ENCODE measurements around the gene RNASEH1. TPM values are rescaled to one million over a fixed set of nuclear protein-coding genes. Genes with fewer than 3 reads are reported as not detected.
A peak's percentile ranks its signal among the peaks of the same experiment; 100 is the strongest.

The RNASEH1 gene
- total and polyA plus RNA-seq, 7 experiments from 2014 or later: 17.6 to 37.6 (median 23.9) TPM

DNA sequence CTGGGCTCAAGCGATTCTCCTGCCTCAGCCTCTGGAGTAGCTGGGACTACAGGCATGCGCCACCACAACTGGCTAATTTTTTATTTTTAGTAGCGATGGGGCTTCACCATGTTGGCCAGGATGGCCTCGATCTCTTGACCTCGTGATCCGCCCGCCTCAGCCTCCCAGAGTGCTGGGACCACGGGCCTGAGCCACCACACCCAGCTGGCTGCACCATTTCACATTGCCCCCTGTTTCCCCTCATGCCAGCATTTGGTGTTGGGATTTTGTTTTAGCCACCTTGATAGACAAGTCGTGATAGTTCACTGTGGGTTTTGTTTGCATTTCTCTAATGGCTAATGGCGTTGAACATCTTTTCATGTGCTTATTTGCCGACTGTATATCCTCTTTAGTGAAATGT, 31.0 kb upstream of the RNASEH1 start:
- Histone ChIP-seq H3K36me3 (ENCODE audit: control insufficient read depth in 2 of 3, insufficient read depth in 3 of 3, low read length in 3 of 3) (peaks cover 0 to 5% (median 0%) of the 10 kb centered on the region in 3 experiments), H3K27me3 (ENCODE audit: control insufficient read depth in 2 of 2, insufficient read depth in 2 of 2, low read length in 2 of 2) (no peaks in the 10 kb centered on the region), H3K4me1 (ENCODE audit: control insufficient read depth in 2 of 2, insufficient read depth in 2 of 2, low read length in 2 of 2) (no peaks in the 10 kb centered on the region), H3K9me3 (ENCODE audit: control insufficient read depth in 2 of 3, low read length in 3 of 3) (no peaks in the 10 kb centered on the region), H3K4me3 (ENCODE audit: low read length) (no peak overlapping the region), H3K27ac (ENCODE audit: low read depth, low read length) (no peak overlapping the region)
- intact Hi-C loops (cut with micrococcal nuclease): no loop called here
- ChIA-PET POLR2A (no interaction called here), CTCF (no interaction called here)
- no peak for ATAC-seq
- H3K4me3 Mint-ChIP-seq: no peak overlapping the region
- peaks cover 0 to 3% (median 0%) of the 10 kb centered on the region in 7 donors for H3K4me1 Mint-ChIP-seq
- no peaks in the 10 kb centered on the region for H3K27me3 Mint-ChIP-seq
- H3K36me3 Mint-ChIP-seq: peaks cover 0 to 21% (median 0%) of the 10 kb centered on the region in 5 donors
- no peak for DNase-seq
- no peak overlapping the region for H3K27ac Mint-ChIP-seq
- peaks cover 0 to 5% (median 0%) of the 10 kb centered on the region in 11 donors for H3K9me3 Mint-ChIP-seq

DNA sequence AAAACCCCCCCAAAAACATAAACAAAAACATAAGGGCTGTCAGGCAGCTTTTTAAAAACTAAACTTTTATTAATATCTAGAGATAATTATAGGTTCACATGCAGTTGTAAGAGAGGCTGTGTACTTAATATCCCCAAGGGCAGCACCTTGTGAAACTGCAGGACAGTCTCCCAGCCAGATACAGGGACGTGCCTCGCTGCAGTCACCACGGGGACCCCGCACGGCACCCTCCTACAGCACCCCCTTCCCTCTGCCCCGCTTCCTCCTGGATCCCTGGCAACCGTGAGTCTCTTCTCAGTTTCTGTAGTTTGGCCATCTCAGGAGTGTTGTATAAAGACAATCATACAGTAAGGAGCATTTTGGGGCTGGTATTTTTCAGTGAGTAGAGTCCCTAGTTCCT, 30.0 kb upstream of the RNASEH1 start:
- Mint-ChIP-seq H3K9me3 (peaks cover 0 to 5% (median 0%) of the 10 kb centered on the region in 11 donors), H3K27ac (no peak overlapping the region), H3K27me3 (no peaks in the 10 kb centered on the region), H3K4me1 (peaks cover 0 to 3% (median 0%) of the 10 kb centered on the region in 7 donors), H3K4me3 (no peak overlapping the region), H3K36me3 (peaks cover 0 to 18% (median 2%) of the 10 kb centered on the region in 5 donors)
- Histone ChIP-seq H3K9me3 (ENCODE audit: control insufficient read depth in 2 of 3, low read length in 3 of 3) (no peaks in the 10 kb centered on the region), H3K27ac (ENCODE audit: low read depth, low read length) (no peak overlapping the region), H3K36me3 (ENCODE audit: control insufficient read depth in 2 of 3, insufficient read depth in 3 of 3, low read length in 3 of 3) (peaks cover 0 to 10% (median 0%) of the 10 kb centered on the region in 3 experiments), H3K4me3 (ENCODE audit: low read length) (no peak overlapping the region), H3K27me3 (ENCODE audit: control insufficient read depth in 2 of 2, insufficient read depth in 2 of 2, low read length in 2 of 2) (no peaks in the 10 kb centered on the region), H3K4me1 (ENCODE audit: control insufficient read depth in 2 of 2, insufficient read depth in 2 of 2, low read length in 2 of 2) (no peaks in the 10 kb centered on the region)
- DNase-seq (no peak), ATAC-seq (no peak)
- ChIA-PET POLR2A (no interaction called here), CTCF (no interaction called here)
- intact Hi-C loops (cut with micrococcal nuclease): no loop called here

DNA sequence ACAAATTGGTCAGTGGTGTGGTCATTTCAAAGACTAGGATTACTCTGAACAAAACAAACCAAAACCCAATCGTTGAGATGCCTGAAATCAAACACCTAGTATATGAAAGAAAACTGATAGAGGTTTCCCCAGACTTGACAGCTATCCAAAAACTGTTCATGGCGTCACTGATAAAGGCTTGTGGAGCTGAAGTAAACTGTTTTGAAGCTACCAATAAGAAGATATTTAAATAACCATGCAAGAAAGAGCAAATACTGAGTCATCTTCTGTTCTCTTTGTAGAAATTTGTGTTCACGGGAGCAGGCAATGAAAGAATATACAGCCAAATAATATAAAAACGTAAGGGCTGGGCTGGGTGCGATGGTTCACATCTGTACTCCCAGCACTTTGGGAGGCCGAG, 29.3 kb upstream of the RNASEH1 start:
- Mint-ChIP-seq H3K4me1 (peaks cover 0 to 3% (median 0%) of the 10 kb centered on the region in 7 donors), H3K4me3 (no peak overlapping the region), H3K27me3 (no peaks in the 10 kb centered on the region), H3K27ac (peak overlapping the region in 1 of 9 donors; percentile 13), H3K9me3 (peaks cover 0 to 2% (median 0%) of the 10 kb centered on the region in 11 donors), H3K36me3 (peaks cover 0 to 15% (median 2%) of the 10 kb centered on the region in 5 donors)
- no peak overlapping the region for H3K4me3 ChIP-seq (ENCODE audit: low read length)
- H3K36me3 ChIP-seq (ENCODE audit: control insufficient read depth in 2 of 3, insufficient read depth in 3 of 3, low read length in 3 of 3): peaks cover 0 to 10% (median 0%) of the 10 kb centered on the region in 3 experiments
- DNase-seq: no peak
- CTCF ChIA-PET: interaction anchor here (1.2 kb wide), 1 partner anchor 123 kb away, joined by 4 read pairs; no protein-coding TSS in a partner anchor
- no peak overlapping the region for H3K27ac ChIP-seq (ENCODE audit: low read depth, low read length)
- intact Hi-C loops (cut with micrococcal nuclease): no loop called here
- ATAC-seq: no peak
- H3K9me3 ChIP-seq (ENCODE audit: control insufficient read depth in 2 of 3, low read length in 3 of 3): no peaks in the 10 kb centered on the region
- no peaks in the 10 kb centered on the region for H3K4me1 ChIP-seq (ENCODE audit: control insufficient read depth in 2 of 2, insufficient read depth in 2 of 2, low read length in 2 of 2)
- H3K27me3 ChIP-seq (ENCODE audit: control insufficient read depth in 2 of 2, insufficient read depth in 2 of 2, low read length in 2 of 2): no peaks in the 10 kb centered on the region
- POLR2A ChIA-PET: no interaction called here

DNA sequence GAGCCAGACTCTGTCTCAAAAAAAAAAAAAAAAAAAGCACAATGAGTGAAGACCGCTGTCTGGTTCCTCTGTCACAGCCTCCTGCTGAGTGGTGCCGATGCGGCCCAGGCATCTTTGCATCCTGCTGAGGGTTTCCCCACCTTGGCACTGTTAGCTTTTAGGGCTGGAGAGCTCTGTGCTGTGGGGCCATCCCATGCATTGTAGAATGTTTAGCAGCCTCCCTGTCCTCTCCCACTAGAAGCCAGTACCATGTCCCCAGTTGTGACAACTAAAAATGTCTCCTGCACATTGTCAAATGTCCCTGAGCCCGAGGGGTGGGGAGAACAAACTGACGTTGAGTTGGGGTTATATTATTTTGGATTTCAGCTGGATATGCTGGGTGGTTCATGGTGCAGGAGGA, 28.9 kb upstream of the RNASEH1 start:
- Mint-ChIP-seq H3K27me3 (no peaks in the 10 kb centered on the region), H3K9me3 (peaks cover 0 to 2% (median 0%) of the 10 kb centered on the region in 11 donors), H3K4me3 (no peak overlapping the region), H3K4me1 (peaks cover 0 to 3% (median 0%) of the 10 kb centered on the region in 7 donors), H3K27ac (peak overlapping the region in 1 of 9 donors; percentile 13), H3K36me3 (peaks cover 0 to 15% (median 2%) of the 10 kb centered on the region in 5 donors)
- H3K4me3 ChIP-seq (ENCODE audit: low read length): no peak overlapping the region
- H3K27me3 ChIP-seq (ENCODE audit: control insufficient read depth in 2 of 2, insufficient read depth in 2 of 2, low read length in 2 of 2): no peaks in the 10 kb centered on the region
- DNase-seq (no peak), ATAC-seq (no peak)
- intact Hi-C loops (cut with micrococcal nuclease): no loop called here
- H3K36me3 ChIP-seq (ENCODE audit: control insufficient read depth in 2 of 3, insufficient read depth in 3 of 3, low read length in 3 of 3): peaks cover 0 to 10% (median 1%) of the 10 kb centered on the region in 3 experiments
- H3K4me1 ChIP-seq (ENCODE audit: control insufficient read depth in 2 of 2, insufficient read depth in 2 of 2, low read length in 2 of 2): no peaks in the 10 kb centered on the region
- H3K9me3 ChIP-seq (ENCODE audit: control insufficient read depth in 2 of 3, low read length in 3 of 3): no peaks in the 10 kb centered on the region
- no peak overlapping the region for H3K27ac ChIP-seq (ENCODE audit: low read depth, low read length)
- ChIA-PET POLR2A (no interaction called here), CTCF (interaction anchor here (1.2 kb wide), 1 partner anchor 122 kb away, joined by 4 read pairs; no protein-coding TSS in a partner anchor)

GRCh38 chr2:3586220-3586619, 28.1 kb upstream of the RNASEH1 start:
- ChIA-PET POLR2A (no interaction called here), CTCF (interaction anchor here (1.2 kb wide), 1 partner anchor 121 kb away, joined by 4 read pairs; no protein-coding TSS in a partner anchor)
- intact Hi-C loops (cut with micrococcal nuclease): no loop called here
- H3K27me3 ChIP-seq (ENCODE audit: control insufficient read depth in 2 of 2, insufficient read depth in 2 of 2, low read length in 2 of 2): no peaks in the 10 kb centered on the region
- no peaks in the 10 kb centered on the region for H3K9me3 ChIP-seq (ENCODE audit: control insufficient read depth in 2 of 3, low read length in 3 of 3)
- DNase-seq: no peak
- H3K36me3 ChIP-seq (ENCODE audit: control insufficient read depth in 2 of 3, insufficient read depth in 3 of 3, low read length in 3 of 3): peaks cover 7 to 10% (median 9%) of the 10 kb centered on the region in 3 experiments
- peaks cover 0 to 2% (median 0%) of the 10 kb centered on the region in 11 donors for H3K9me3 Mint-ChIP-seq
- H3K36me3 Mint-ChIP-seq: peaks cover 0 to 20% (median 2%) of the 10 kb centered on the region in 5 donors
- no peak overlapping the region for H3K4me3 Mint-ChIP-seq
- no peak overlapping the region for H3K4me3 ChIP-seq (ENCODE audit: low read length)
- H3K27me3 Mint-ChIP-seq: no peaks in the 10 kb centered on the region
- H3K4me1 ChIP-seq (ENCODE audit: control insufficient read depth in 2 of 2, insufficient read depth in 2 of 2, low read length in 2 of 2): no peaks in the 10 kb centered on the region
- peaks cover 0 to 3% (median 0%) of the 10 kb centered on the region in 7 donors for H3K4me1 Mint-ChIP-seq
- no peak overlapping the region for H3K27ac ChIP-seq (ENCODE audit: low read depth, low read length)
- ATAC-seq: no peak
- H3K27ac Mint-ChIP-seq: peak overlapping the region in 1 of 9 donors; percentile 72

DNA sequence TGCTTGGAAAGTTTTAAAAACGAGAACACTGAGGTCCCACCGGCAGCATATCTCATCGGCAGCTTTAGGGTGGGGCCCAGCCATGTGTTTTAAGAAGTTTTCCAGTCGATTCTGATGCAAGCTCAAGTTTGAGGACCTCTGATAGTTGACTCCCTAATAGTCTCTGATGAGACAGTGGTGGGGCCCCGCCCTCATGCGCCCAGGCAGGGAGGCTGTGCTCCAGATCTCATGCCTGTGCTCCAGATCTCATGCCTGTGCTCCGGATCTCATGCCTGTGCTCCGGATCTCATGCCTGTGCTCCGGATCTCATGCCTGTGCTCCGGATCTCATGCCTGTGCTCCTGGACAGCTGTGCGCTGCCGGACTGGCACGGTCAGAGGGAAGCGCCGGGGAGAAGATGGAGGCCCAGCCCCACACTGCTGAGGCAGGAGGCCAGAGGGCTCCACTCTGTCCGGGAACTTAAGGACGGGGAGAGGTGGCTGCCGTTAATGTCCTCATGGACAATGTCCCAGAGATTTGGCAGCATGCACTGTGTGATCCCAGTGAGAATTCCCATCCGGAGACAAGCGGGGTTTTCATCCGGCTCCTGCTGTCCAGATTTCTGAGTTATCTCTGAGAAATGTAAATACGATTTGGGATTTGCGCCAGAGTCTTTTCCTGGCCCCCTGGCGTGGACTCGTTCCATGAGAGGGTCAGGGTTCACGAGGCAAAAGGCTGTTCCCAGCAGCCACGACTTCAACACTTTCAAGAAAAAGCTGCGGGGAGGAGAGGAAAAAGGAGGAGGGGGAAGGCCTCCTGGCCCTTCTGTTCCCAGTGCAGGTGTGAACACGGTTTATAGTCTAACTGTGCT, 27.4 kb upstream of the RNASEH1 start:
- Histone ChIP-seq H3K4me3 (ENCODE audit: low read length) (no peak overlapping the region), H3K9me3 (ENCODE audit: control insufficient read depth in 2 of 3, low read length in 3 of 3) (no peaks in the 10 kb centered on the region)
- no peak for ATAC-seq

More for the DNA sequence above, 27.4 kb upstream of the RNASEH1 start:
- DNase-seq: no peak
- CTCF ChIA-PET: no interaction called here
- Histone ChIP-seq H3K27ac (ENCODE audit: low read depth, low read length) (no peak overlapping the region), H3K4me1 (ENCODE audit: control insufficient read depth in 2 of 2, insufficient read depth in 2 of 2, low read length in 2 of 2) (no peaks in the 10 kb centered on the region), H3K27me3 (ENCODE audit: control insufficient read depth in 2 of 2, insufficient read depth in 2 of 2, low read length in 2 of 2) (no peaks in the 10 kb centered on the region), H3K36me3 (ENCODE audit: control insufficient read depth in 2 of 3, insufficient read depth in 3 of 3, low read length in 3 of 3) (peaks cover 9 to 16% (median 11%) of the 10 kb centered on the region in 3 experiments)
- peak overlapping the region in 1 of 9 donors; percentile 20 for H3K27ac Mint-ChIP-seq
- H3K27me3 Mint-ChIP-seq: no peaks in the 10 kb centered on the region
- peaks cover 0 to 2% (median 0%) of the 10 kb centered on the region in 11 donors for H3K9me3 Mint-ChIP-seq
- POLR2A ChIA-PET: interaction anchor here (1.4 kb wide), 2 partner anchors 10 to 207 kb away, joined by 4 to 5 read pairs; partner anchors contain the start of gene EIPR1
- intact Hi-C loops (cut with micrococcal nuclease): no loop called here
- peaks cover 0 to 27% (median 6%) of the 10 kb centered on the region in 5 donors for H3K36me3 Mint-ChIP-seq
- no peak overlapping the region for H3K4me3 Mint-ChIP-seq
- peaks cover 0 to 6% (median under 1%) of the 10 kb centered on the region in 7 donors for H3K4me1 Mint-ChIP-seq
